Measurements from ENCODE around the gene ATP2C2. TPM values are rescaled to one million over a fixed set of nuclear protein-coding genes. Genes with fewer than 3 reads are reported as not detected.

ATP2C2 gene
- total RNA-seq, 4 donors from 2014 or later: 138 to 3,342 (median 155) TPM

Other genes with a start within 250 kb of the ATP2C2 start
- gene HSDL1, start 223.4 kb upstream of the ATP2C2 start, total RNA-seq: 10 to 100 TPM in 2 of 4 donors, 1 to 10 TPM in 2; 1.2 to 16.2 (median 8.7) TPM
- not detected for gene DNAAF1, start 223.2 kb upstream of the ATP2C2 start, total RNA-seq
- 100 to 1,000 TPM in 1 of 4 donors, 10 to 100 TPM in 3; 33.3 to 297 (median 54.1) TPM for gene TAF1C, start 181.5 kb upstream of the ATP2C2 start, total RNA-seq
- gene ADAD2, start 177.4 kb upstream of the ATP2C2 start, total RNA-seq: 1 to 10 TPM in 1 of 4 donors, not detected in 3; 7.4 TPM
- gene KCNG4, start 128.5 kb upstream of the ATP2C2 start, total RNA-seq: not detected
- gene WFDC1, start 73.7 kb upstream of the ATP2C2 start, total RNA-seq: 10 to 100 TPM in 1 of 4 donors, 1 to 10 TPM in 3; 5.6 to 91.3 (median 7.0) TPM
- gene MEAK7, start 136.1 kb downstream of the ATP2C2 start, total RNA-seq: 10 to 100 TPM; 20.3 to 29.1 (median 21.8) TPM
- gene COTL1, start 249.5 kb downstream of the ATP2C2 start, total RNA-seq: 10 to 100 TPM; 31.1 to 78.9 (median 47.9) TPM